IPS-18a (cell line): ENCODE measurements around the gene HECTD2.
"Not testable (repeated sequence)": the region's sequence is repeated elsewhere in the genome, so short reads cannot be mapped to it uniquely, and the experiment has no call there.

ENCODE experiments used
- H3K27ac ChIP-seq: one replicate; pipeline ENCODE4 v1.5.1; 2013; ENCODE audit warnings: low read length
- H3K27me3 ChIP-seq: one replicate; pipeline ENCODE4 v1.6.1; 2013; ENCODE audit warnings: mild to moderate bottlenecking, low read length; ENCODE audit not compliant: control insufficient read depth, insufficient read depth
- H3K36me3 ChIP-seq: one replicate; pipeline ENCODE4 v1.6.1; 2013; ENCODE audit warnings: low read depth, low read length; ENCODE audit not compliant: control insufficient read depth
- H3K4me1 ChIP-seq: one replicate; pipeline ENCODE4 v1.6.1; 2013; ENCODE audit warnings: low read depth, low read length; ENCODE audit not compliant: control insufficient read depth
- H3K4me3 ChIP-seq: one replicate; pipeline ENCODE4 v1.5.1; 2013; ENCODE audit warnings: low read length
- H3K9ac ChIP-seq: one replicate; pipeline ENCODE4 v1.6.1; 2013; ENCODE audit warnings: mild to moderate bottlenecking, low read length, moderate library complexity
- H3K9me3 ChIP-seq: one replicate; pipeline ENCODE4 v1.6.1; 2013; ENCODE audit warnings: low read depth, low read length; ENCODE audit not compliant: control insufficient read depth

The HECTD2 gene

GRCh38 chr10:91521439-91521838 is 111.3 kb downstream of the HECTD2 start:
- Histone ChIP-seq H3K9ac (no peak overlapping the region), H3K27me3 (no peaks in the 10 kb centered on the region), H3K4me1 (no peaks in the 10 kb centered on the region), H3K27ac (no peak overlapping the region), H3K4me3 (no peak overlapping the region), H3K36me3 (no peaks in the 10 kb centered on the region), H3K9me3 (no peaks in the 10 kb centered on the region)

GRCh38 chr10:91525896-91526712 is 116.0 kb downstream of the HECTD2 start:
- Histone ChIP-seq H3K27me3 (no peaks in the 10 kb centered on the region), H3K4me3 (no peak overlapping the region), H3K9me3 (no peaks in the 10 kb centered on the region), H3K36me3 (no peaks in the 10 kb centered on the region), H3K4me1 (no peaks in the 10 kb centered on the region), H3K9ac (no peak overlapping the region), H3K27ac (no peak overlapping the region)

- Histone ChIP-seq H3K4me1 (no peaks in the 10 kb centered on the region), H3K27ac (no peak overlapping the region), H3K9ac (no peak overlapping the region), H3K27me3 (no peaks in the 10 kb centered on the region), H3K9me3 (no peaks in the 10 kb centered on the region), H3K4me3 (no peak overlapping the region), H3K36me3 (no peaks in the 10 kb centered on the region)
These were observed 117.9 kb downstream of the HECTD2 start for GRCh38 chr10:91528080-91528479.

GRCh38 chr10:91528768-91529167 is 118.6 kb downstream of the HECTD2 start:
- H3K36me3 ChIP-seq = no peaks in the 10 kb centered on the region
- no peak overlapping the region for H3K27ac ChIP-seq
- no peaks in the 10 kb centered on the region for H3K9me3 ChIP-seq
- H3K4me1 ChIP-seq = no peaks in the 10 kb centered on the region
- H3K9ac ChIP-seq = no peak overlapping the region
- no peaks in the 10 kb centered on the region for H3K27me3 ChIP-seq
- no peak overlapping the region for H3K4me3 ChIP-seq

- H3K4me3 ChIP-seq, H3K27ac ChIP-seq, H3K27me3 ChIP-seq, H3K36me3 ChIP-seq, H3K9ac ChIP-seq, H3K9me3 ChIP-seq, H3K4me1 ChIP-seq: not testable (repeated sequence)
These were observed 124.6 kb downstream of the HECTD2 start for GRCh38 chr10:91534789-91535188.

- H3K4me3 ChIP-seq = no peak overlapping the region
- no peak overlapping the region for H3K9ac ChIP-seq
- peaks cover 3% of the 10 kb centered on the region for H3K9me3 ChIP-seq
- H3K4me1 ChIP-seq = no peaks in the 10 kb centered on the region
- no peaks in the 10 kb centered on the region for H3K27me3 ChIP-seq
- H3K27ac ChIP-seq = no peak overlapping the region
- no peaks in the 10 kb centered on the region for H3K36me3 ChIP-seq
These were observed 126.0 kb downstream of the HECTD2 start for GRCh38 chr10:91536111-91536510.

GRCh38 chr10:91536733-91537132 is 126.6 kb downstream of the HECTD2 start:
- Histone ChIP-seq H3K4me1 (no peaks in the 10 kb centered on the region), H3K4me3 (no peak overlapping the region), H3K27ac (no peak overlapping the region), H3K27me3 (no peaks in the 10 kb centered on the region), H3K9me3 (peaks cover 3% of the 10 kb centered on the region), H3K36me3 (no peaks in the 10 kb centered on the region), H3K9ac (no peak overlapping the region)

- H3K9me3 ChIP-seq = peaks cover 3% of the 10 kb centered on the region
- H3K9ac ChIP-seq = no peak overlapping the region
- no peaks in the 10 kb centered on the region for H3K27me3 ChIP-seq
- H3K4me3 ChIP-seq = no peak overlapping the region
- H3K36me3 ChIP-seq = no peaks in the 10 kb centered on the region
- H3K27ac ChIP-seq = no peak overlapping the region
- no peaks in the 10 kb centered on the region for H3K4me1 ChIP-seq
These were observed 127.7 kb downstream of the HECTD2 start for GRCh38 chr10:91537614-91538383.

GRCh38 chr10:91539930-91540329 is 129.8 kb downstream of the HECTD2 start:
- Histone ChIP-seq H3K27ac (no peak overlapping the region), H3K4me1 (no peaks in the 10 kb centered on the region), H3K9ac (no peak overlapping the region), H3K9me3 (peaks cover 3% of the 10 kb centered on the region), H3K27me3 (no peaks in the 10 kb centered on the region), H3K4me3 (no peak overlapping the region), H3K36me3 (no peaks in the 10 kb centered on the region)

GRCh38 chr10:91540733-91541132 is 130.6 kb downstream of the HECTD2 start:
- H3K9me3 ChIP-seq = peaks cover 3% of the 10 kb centered on the region
- no peak overlapping the region for H3K4me3 ChIP-seq
- no peak overlapping the region for H3K27ac ChIP-seq
- no peaks in the 10 kb centered on the region for H3K36me3 ChIP-seq
- H3K9ac ChIP-seq = no peak overlapping the region
- no peaks in the 10 kb centered on the region for H3K27me3 ChIP-seq
- no peaks in the 10 kb centered on the region for H3K4me1 ChIP-seq

- H3K36me3 ChIP-seq = no peaks in the 10 kb centered on the region
- H3K4me3 ChIP-seq = no peak overlapping the region
- H3K4me1 ChIP-seq = no peaks in the 10 kb centered on the region
- no peak overlapping the region for H3K27ac ChIP-seq
- H3K27me3 ChIP-seq = no peaks in the 10 kb centered on the region
- H3K9ac ChIP-seq = no peak overlapping the region
- H3K9me3 ChIP-seq = peaks cover 3% of the 10 kb centered on the region
These were observed 131.3 kb downstream of the HECTD2 start for GRCh38 chr10:91541481-91541880.

GRCh38 chr10:91545384-91545783 is 135.2 kb downstream of the HECTD2 start:
- Histone ChIP-seq H3K9me3 (no peaks in the 10 kb centered on the region), H3K4me1 (no peaks in the 10 kb centered on the region), H3K36me3 (no peaks in the 10 kb centered on the region), H3K27ac (no peak overlapping the region), H3K4me3 (no peak overlapping the region), H3K27me3 (no peaks in the 10 kb centered on the region), H3K9ac (no peak overlapping the region)
